Activated naive CD8-positive, alpha-beta T cell treated with anti-CD3 and anti-CD28 coated beads, Interleukin-2, amount 50 U/mL, for 16 hours (primary cell): Measurements from ENCODE around the gene CTF1.
"Not testable (repeated sequence)": the region's sequence is repeated elsewhere in the genome, so short reads cannot be mapped to it uniquely, and the experiment has no call there.

Experiments
- DNase-seq: peaks from one replicate; pipeline ENCODE4 v3.0.0-alpha.2; 2020; ENCODE audit warnings: low read depth, low spot score

The CTF1 gene, protein sequence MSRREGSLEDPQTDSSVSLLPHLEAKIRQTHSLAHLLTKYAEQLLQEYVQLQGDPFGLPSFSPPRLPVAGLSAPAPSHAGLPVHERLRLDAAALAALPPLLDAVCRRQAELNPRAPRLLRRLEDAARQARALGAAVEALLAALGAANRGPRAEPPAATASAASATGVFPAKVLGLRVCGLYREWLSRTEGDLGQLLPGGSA

DNA sequence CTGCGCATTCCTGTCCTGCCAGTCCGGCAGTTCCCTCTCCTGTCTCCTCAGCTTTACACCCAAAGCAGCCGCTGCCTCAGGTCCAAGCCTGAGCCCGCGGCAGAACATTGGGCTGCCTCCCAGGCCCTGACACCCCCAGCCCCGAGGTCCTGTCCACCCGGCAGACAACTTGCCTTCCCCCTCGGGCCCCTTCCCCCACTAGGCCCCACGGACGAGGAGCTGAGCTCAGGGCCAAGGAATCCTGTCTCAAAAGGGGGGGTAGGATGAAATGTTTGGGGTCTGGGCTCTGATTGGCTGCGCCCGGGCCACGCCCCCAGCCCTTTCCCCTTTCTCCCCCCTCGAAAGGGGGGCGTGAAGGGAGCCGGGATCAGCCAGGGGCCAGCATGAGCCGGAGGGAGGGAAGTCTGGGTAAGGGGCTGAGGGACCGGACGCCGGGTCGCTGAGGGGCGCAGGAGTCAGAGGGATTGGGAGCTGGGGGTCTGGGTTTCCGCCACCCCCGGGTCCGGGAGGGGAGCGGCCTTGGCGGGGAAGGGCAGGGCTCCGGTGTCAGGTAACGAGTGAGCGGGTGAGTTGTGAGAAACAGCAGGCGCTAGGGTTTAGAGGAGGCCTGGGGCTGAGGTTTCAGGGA, at the start of gene CTF1:
Gene CTF1 (plus strand): TSS at position 354 of the 628 bp plus-strand sequence. CDS start 30 bp downstream, at position 384.
- no peak for DNase-seq

DNA sequence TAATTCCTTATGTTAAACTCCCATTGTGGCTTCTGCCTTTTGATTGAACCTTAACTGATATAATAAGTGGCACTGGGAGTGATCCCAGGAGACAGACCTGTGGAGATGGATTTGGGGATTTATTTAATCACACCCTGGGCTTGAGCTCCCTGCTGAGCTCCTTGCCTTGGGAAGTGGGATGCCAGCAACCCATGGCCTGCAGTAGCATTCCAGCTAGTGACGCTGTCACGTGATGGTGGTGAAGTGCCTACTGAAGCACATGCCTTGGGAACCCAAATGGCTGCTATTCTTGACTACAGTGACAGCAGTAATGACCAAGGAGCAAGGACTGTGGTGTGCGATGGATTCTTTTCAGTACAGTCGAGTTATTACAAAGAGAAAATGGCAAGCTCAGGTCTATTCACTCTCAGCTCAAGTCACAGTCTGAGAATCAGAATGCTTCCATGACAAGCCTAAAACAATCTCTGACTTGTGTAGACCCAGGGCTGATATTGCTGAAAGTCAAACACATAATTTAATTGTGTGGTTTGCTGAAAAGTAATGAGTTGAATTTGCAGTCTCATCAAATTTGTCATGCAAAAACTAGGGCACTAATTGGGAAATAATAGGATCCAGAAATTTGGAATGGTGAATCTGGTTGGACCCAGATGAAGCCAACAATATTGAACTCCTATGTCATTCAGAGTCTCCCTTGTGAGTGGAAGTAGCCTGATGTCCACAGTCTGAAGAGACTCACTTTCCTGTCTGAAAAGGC, 49.6 kb upstream of the CTF1 start:
- no peak for DNase-seq

DNA sequence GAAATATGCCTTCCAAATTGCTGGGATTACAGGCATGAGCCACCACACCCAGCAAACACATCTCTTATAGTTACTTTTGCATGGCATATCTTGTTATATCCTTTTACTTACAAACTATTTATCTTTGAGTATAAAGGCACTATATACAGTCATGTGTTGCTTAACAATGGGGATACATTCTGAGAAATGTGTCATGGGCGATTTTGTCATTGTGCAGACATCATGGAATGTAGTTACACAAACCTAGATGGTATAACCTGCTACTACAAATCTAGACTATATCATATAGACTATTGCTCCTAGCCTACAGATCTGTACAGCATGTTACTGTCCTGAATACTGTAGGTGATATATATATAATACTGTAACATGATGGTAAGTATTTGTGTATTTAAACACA, 46.2 kb upstream of the CTF1 start:
- no peak for DNase-seq

DNA sequence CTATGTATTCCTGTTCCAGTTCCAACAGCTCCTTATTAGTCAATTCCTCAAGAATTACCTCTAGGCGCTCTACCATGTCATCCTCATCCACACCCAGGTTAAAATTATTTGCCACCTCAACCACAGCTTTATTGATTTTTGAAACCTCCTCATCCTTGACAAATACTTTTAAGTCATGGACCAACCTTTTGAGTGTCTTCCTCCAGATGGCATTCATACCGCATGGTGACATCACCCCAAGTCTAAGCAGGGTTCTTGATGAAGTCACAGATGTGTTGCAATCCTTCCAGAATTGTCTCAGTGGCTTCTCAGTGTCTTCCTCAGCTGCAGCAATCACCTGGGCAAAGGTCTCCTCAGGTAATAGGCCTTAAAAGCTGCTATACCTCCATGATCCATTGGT, 42.7 kb upstream of the CTF1 start:
- DNase-seq: no peak

DNA sequence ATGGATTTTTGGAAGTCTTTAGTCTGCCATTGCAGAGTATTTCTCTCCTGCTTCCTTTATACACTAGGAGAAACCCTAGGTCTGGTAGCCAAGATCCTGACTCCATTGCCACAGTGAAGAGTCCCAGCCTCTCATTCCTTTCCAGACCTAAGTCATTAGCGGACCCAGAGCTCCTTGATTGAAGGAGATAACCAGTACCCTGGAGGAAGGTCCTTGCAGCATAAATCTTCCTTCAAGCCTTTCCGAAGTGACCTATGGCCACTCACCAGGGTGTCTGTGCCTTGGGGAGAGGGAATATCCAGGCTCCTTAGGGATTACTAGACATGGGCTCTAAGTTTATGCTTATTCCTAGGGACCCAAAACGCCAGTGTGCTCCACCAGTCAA, 38.3 kb upstream of the CTF1 start:
- no peak for DNase-seq

DNA sequence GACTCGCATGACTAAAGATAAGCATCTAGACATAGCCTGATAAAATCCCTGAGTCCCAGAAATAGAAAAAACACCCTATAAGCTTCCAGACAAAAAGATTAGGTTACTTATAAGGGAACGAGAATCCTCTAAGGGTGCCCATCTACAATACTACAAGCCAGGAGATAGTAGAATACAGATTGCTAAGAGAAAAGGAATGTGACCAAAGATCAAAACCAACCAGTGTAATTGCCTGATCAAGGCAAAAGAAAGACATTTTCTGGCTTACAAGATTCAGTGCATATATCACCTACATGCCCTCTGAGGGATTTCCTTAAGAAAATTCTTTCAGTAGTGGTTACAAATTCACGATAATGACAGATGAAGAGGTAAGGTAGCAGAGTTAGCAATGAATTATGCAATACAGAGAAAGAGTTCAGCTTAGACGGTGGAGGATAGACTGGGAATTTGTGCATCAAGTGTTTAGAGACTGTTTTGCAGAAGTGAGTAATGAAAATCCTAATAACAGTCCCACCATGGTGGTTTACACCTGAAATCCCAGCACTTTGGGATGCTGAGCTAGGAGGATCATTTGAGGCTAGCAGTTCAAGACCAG, 37.5 kb upstream of the CTF1 start:
- no peak for DNase-seq

DNA sequence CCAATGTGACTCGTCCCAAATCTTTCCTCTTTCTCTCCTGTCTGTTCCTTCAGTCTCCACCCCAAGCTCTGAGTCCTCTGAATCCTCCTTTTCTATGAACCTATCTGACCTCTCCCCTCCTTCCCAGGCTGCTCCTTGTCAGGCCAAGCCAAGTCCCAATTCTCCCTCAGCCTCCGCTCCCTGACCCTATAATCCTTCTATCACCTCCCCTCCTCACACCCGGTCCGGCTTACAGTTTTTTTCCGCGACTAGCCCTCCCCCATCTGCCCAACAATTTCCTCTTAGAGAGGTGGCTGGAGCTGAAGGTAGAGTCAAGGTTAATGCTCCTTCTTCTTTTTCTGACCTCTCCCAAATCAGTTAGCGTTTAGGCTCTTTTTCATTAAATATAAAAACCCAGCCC, 35.7 kb upstream of the CTF1 start:
- not testable (repeated sequence) for DNase-seq

DNA sequence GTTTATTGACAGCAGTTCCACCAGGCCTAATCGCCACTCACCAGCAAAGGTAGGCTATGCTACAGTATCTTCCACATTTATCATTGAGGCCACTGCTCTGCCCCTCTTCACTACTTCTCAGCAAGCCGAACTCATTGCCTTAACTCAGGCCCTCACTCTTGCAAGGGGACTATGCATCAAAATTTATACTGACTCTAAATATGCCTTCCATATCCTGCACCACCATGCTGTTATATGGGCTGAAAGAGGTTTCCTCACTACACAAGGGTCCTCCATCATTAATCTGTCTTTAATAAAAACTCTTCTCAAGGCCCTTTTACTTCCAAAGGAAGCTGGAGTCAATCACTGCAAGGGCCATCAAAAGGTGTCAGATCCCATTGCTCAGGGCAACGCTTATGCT, 33.2 kb upstream of the CTF1 start:
- not testable (repeated sequence) for DNase-seq

DNA sequence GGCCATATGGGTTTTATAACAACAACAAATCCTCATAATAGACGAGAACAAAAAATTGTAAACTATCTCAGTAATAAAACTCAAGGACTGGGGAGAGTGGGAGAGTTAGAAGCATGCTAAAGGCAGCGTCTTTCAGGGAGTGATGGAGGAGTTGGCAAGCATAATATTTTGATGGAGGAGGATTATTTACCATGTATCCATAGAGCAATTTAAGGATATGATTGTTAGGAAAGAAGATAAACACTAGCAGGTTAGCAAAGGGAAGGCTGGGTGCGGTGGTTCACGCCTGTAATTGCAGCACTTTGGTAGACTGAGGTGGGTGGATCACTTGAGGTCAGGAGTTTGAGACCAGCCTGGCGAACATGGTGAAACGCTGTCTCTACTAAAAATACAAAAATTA, 30.4 kb upstream of the CTF1 start:
- no peak for DNase-seq

DNA sequence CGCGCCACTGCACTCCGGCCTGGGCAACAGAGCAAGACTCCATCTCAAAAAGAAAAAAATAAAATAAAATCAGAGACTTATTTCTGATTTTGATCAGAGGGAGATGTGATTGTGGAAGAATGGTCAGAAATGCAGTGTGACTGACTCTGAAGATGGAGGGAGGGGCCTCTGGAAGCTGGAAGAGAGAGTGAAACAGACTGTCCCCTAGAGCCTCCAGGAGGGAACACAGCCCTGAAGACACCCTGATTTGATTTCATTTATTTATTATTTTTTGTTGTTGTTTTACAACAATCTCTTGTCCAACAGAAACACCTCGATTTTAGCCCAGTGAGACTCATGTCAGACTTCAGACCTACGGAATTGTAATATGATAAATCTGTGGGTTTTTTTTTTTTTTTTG, 28.7 kb upstream of the CTF1 start:
- no peak for DNase-seq

DNA sequence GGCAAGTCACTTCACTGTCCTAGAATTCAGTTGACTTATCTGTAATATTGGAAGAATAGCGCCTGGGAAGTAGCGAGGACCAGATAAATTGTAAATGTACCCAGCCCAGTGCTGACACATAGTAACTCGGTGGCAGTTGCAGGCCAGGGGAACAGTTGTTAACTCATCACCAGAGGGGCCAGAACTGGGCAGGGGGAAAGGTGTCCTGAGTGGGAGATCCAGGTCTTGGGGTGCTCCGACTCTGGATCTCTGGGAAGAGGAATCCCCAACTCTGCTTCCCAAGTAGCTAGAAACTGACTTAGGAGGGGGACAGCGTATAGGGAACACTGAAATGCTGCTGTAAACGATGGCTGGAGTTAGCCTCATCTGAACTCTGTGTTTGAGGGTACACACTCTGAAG, 25.5 kb upstream of the CTF1 start:
- no peak for DNase-seq

DNA sequence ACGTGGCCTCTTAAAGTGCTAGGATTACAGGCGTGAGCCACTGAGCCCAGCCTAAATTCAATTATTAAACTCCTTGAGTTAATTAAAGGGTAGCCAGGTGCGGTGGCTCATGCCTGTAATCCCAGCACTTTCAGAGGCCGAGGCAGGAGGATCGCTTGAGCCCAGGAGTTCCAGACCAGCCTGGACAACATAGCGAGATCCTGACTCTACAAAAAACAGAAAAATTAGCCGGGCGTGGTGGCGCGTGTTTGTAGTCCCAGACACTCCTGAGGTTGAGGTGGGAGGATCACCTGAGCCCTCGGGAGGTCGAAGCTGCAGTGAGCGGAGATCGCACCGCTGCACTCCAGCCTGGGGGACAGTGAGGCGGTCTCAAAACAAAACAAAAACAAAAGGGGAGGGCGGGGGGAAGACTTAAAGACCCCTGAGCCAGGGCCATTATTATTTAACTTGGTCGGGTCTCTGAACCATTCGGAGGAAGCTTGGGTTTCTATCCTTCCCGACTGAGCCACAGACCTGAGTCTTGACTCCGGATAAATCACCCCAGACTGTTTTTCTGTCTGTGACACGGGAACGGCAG, 22.1 kb upstream of the CTF1 start:
- DNase-seq: no peak

DNA sequence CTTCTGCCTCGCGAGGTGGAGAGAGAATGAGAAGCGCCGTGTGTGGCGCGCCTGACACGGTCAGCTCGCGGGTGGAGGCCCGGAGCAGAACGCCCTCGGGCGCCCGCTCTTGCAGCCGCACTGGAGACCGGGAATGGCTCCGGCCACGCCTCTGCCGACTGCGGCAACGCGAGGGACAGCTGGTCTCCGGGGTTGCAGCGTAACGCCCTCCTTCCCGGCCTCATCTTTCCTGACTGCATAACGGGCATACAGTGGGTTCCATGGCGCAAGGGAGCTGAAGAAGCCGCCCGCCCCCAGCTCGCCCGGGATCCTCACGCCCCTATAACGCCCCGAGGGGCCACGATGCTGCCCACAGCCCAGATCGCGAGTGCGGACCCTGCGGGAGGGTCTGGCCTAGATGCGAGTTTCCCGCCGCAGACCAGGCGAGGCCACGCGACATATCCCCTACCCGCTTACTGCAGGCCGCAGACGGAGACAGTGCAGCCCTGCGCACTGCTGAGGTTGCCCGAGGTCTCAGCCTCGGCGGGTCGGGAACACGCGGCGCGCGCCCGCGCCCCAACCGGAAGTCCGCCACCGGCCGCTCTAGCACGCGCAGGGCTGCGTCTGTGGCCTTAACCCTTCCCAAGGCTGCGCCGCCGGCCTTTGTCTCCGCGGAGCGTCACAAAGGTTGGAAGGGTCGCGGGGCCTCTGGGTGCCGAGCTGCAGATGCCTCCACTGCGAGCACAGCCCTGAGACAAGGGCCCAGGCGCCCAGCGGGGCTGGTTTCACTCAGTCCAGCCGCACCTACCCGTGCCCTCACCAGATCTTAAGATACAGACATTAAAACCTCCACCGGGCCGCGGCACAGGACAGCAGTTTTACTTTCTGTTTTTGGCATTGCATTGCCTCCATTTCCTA, 21.3 kb upstream of the CTF1 start:
- peak; percentile 76 for DNase-seq

DNA sequence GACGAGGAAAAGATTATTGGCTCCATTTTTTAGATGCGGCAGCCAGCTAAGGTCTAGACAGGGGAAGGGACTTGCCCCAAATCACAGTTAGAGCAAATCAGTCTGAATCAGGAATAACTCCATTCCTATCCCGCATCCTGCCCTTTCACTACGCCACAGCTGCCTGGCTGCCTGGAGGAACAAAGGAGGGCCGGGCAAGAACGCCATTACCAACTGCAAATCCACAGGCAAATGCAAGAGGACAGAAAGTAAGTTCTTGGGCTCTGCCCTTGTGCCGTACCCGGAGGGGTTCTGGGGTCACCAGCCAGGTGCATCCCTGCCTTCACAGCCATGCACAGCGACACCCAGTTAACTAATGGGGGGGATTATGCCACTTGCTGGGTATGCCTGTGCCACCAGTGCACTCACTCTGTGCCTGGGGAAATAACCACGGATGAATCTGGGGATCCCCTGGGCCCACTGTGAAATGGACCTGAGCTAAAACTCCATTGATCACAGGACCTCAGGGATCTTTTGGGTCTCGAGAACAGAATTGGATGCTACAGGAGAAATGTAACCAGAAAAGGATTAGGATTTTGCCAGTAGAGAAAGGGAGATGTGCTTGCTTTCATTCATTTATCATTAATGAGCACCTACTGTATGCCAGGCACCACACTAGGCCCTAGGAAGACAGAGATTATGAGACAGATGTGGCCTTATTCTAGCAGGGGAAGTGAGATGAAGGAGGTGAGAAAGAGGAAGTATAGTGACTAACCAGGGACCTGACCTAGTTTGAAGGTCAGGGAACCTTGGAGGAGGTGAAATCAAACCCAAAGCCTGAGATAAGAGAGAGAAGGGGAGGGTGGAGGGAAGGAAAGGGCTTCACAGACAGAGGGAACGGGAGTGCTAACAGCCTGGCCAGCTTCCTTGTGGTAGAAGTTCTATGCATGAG, 20.3 kb upstream of the CTF1 start:
- no peak for DNase-seq

DNA sequence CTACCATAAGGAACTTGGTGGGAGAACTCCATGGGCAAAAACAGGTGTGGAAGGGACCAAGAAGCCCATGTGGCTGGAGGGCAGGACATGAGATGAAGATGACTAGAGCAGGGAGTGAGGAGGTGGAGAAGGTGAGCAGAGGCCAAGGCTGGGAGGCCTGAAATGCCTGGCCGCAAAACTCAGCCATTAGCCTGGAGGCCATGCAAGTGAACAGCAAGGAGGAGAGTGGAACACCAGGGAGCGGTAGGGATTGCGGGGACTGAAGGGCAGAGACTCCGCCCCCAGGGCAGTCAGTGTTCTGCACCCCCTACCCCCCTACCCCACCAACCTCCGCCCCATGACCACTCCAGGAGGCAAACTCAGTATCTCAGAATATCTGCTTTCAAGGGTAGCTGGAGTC, 19.5 kb upstream of the CTF1 start:
- no peak for DNase-seq

DNA sequence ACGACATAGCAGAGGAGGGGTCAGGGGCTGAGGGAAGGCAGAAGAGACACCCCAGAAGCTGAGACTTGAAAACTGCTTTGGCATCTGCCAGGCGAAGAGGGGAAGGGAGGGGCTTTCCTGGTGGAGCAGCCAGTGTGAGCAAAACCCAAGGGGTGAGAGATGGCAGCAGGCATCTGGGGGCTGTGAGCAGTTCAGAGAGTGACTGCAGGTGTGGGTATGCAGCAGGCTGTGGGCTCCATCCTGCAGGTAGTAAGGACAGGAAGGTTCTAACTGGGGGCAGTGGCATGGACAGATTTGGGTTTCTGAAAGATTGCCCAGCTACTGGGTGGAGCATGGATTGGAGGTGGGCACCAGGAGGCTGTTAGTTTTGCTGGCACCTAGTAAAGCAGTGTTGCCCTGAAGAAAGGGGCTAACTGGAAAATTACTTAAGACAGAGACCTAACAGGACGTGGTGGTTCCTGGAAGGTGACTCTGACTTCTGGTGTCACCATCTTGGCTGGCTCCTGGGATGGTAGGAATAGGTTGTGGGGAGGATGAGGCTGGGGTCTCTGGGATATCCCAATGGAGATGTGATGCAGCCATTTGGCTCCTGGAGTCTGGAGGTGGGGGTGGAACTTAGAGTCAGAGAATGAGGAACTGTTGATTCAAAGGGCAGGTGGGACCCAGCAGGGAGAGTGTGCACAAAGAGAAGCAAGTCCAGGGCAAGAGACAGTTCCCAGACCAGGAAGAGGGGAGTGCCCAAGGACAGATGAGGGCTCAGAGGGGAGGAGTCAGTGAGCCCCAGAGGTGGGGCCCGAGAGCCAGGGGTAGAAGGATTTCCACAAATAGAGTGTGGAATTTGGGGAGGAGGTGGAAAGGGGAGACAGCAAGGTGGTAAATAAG, 13.7 kb upstream of the CTF1 start:
- DNase-seq: no peak

DNA sequence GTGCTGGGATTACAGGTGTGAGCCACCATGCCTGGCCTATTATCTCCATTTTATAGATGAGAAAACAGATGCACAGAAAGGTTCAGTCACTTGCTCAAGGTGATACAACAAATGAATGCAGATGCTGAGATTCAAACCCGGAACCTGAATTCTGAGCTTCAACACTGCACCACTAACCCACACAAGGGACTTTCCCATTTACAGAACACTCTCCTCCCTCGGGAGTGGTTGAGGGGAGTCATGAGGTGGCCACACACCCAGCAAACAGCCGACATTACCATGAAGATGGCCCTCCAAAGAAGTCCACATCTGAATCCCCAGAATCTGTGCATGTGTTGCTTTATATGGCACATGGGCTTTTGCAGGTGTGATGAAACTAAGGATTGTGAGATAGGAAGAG, 11.7 kb upstream of the CTF1 start:
- DNase-seq: no peak

DNA sequence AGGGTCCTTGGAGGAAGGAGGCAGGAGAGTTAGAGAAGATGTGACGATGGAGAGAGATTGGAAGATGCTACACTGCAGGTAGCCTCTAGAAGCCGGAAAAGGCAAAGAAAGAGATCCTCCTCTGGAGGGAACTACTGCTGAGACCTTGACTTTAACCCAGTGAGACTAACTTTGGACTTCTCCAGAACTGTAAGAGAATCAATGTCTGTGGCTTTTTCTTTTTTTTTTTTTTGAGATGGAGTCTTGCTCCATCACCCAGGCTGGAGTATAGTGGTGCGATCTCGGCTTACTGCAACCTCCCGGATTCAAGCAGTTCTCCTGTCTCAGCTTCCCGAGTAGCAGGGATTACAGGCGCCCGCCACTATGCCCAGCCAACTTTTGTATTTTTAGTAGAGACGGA, 11.2 kb upstream of the CTF1 start:
- no peak for DNase-seq

DNA sequence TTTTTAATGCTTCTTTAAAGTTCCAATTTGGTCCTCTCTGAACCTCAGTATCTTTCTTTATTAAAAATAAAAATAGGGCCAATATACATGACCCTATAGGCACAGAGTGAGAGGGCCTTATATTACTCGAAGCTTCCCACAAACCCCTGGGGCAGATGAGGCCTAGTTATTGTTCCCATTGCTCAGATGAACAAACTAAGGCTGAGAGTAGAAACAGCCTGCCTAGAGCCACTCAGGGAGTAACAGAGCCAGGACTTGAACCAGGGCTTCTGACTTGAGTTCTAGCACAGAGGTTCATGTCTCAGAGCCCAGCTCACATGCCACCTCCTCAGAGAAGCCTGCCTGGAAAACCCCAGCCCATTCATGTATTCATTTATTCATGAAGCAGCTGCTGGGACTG, 10.3 kb upstream of the CTF1 start:
- DNase-seq: no peak
